Spinal cord (tissue), 10 donors: ENCODE measurements around the gene ASIC2. TPM values are rescaled to one million over a fixed set of nuclear protein-coding genes. Genes with fewer than 3 reads are reported as not detected.

Experiments used
- DNase-seq, 6 donors: peaks; one replicate each; pipeline versions ENCODE4 v3.0.0 to v3.0.0-alpha.2; 2013 to 2015; ENCODE audit warnings: low spot score in 6 of 6, low read depth in 4 of 6
- H3K27ac ChIP-seq: one replicate; pipeline ENCODE4 v1.5.1; 2013; ENCODE audit warnings: low read depth, low read length, control low read depth
- H3K27me3 ChIP-seq: one replicate; pipeline ENCODE4 v1.6.1; 2013; ENCODE audit warnings: low read length; ENCODE audit not compliant: control insufficient read depth, insufficient read depth
- H3K36me3 ChIP-seq: one replicate; pipeline ENCODE4 v1.6.1; 2013; ENCODE audit warnings: low read length; ENCODE audit not compliant: control insufficient read depth, insufficient read depth
- H3K4me1 ChIP-seq: one replicate; pipeline ENCODE4 v1.6.1; 2013; ENCODE audit warnings: low read length; ENCODE audit not compliant: control insufficient read depth, insufficient read depth
- H3K4me3 ChIP-seq: one replicate; pipeline ENCODE4 v1.5.1; 2013; ENCODE audit warnings: low read depth, low read length, control low read depth
- H3K9me3 ChIP-seq: one replicate; pipeline ENCODE4 v1.6.1; 2013; ENCODE audit warnings: low read length; ENCODE audit not compliant: control insufficient read depth, insufficient read depth
- WGBS: methylation state at CpG from one replicate; pipeline ENCODE4 v1.1.5; 2013; ENCODE audit warnings: missing lambda C conversion rate; ENCODE audit not compliant: insufficient coverage; 5-methylcytosine and 5-hydroxymethylcytosine counted together
- polyA plus RNA-seq, 2 donors: library from polyadenylated mRNA; unstranded; fragments of 120-200 nt; gene quantifications; one replicate each; pipeline ENCODE4 v1.2.1, GENCODE V29; 2013; ENCODE audit not compliant: insufficient read length in 2 of 2
- total RNA-seq, 2 donors: library from RNA; depleted of rRNA in 1 of 2; stranded (reverse); fragments of 120-200 nt in 1 of 2; fragments of >200 nt in 1 of 2; gene quantifications; one replicate each; pipeline versions ENCODE4 v1.2.3 to v1.2.4, GENCODE V29; 2013 to 2014
- donor health status: healthy.

Gene ASIC2
- total and polyA plus RNA-seq, 4 donors: 6.7 to 44.2 (median 31.7) TPM

- Histone ChIP-seq H3K9me3 (no peaks in the 10 kb centered on the region), H3K4me3 (no peak overlapping the region), H3K36me3 (no peaks in the 10 kb centered on the region), H3K27me3 (no peaks in the 10 kb centered on the region), H3K4me1 (no peaks in the 10 kb centered on the region), H3K27ac (no peak overlapping the region)
- DNase-seq: no peak
- WGBS: 100% methylated on average over 1 of the region's 4 CpGs
Measured at GRCh38 chr17:33183487-33184026, 109.5 kb downstream of the ASIC2 start.

- peak in 1 of 6 donors; percentile 81 for DNase-seq
- 100% methylated on average over 2 of the region's 4 CpGs for WGBS
- H3K9me3 ChIP-seq: no peaks in the 10 kb centered on the region
- no peaks in the 10 kb centered on the region for H3K36me3 ChIP-seq
- peaks cover 6% of the 10 kb centered on the region for H3K4me1 ChIP-seq
- H3K27ac ChIP-seq: no peak overlapping the region
- no peak overlapping the region for H3K4me3 ChIP-seq
- H3K27me3 ChIP-seq: no peaks in the 10 kb centered on the region
Measured at GRCh38 chr17:33179151-33179550, 113.9 kb downstream of the ASIC2 start.

- no peak overlapping the region for H3K27ac ChIP-seq
- no peak overlapping the region for H3K4me3 ChIP-seq
- peaks cover 6% of the 10 kb centered on the region for H3K4me1 ChIP-seq
- peak in 2 of 6 donors; percentile 46 to 84 for DNase-seq
- H3K27me3 ChIP-seq: no peaks in the 10 kb centered on the region
- WGBS: 43% methylated on average over 2 of the region's 3 CpGs
- no peaks in the 10 kb centered on the region for H3K36me3 ChIP-seq
- H3K9me3 ChIP-seq: no peaks in the 10 kb centered on the region
Measured at GRCh38 chr17:33178681-33179080, 114.4 kb downstream of the ASIC2 start.

- no peak overlapping the region for H3K27ac ChIP-seq
- no peaks in the 10 kb centered on the region for H3K9me3 ChIP-seq
- peak in 5 of 6 donors; percentile 22 to 85 (median 35) for DNase-seq
- WGBS: 13% methylated on average over 8 of the region's 8 CpGs
- H3K4me3 ChIP-seq: no peak overlapping the region
- no peaks in the 10 kb centered on the region for H3K27me3 ChIP-seq
- no peaks in the 10 kb centered on the region for H3K36me3 ChIP-seq
- H3K4me1 ChIP-seq: peaks cover 6% of the 10 kb centered on the region
Measured at GRCh38 chr17:33175562-33175961, 117.5 kb downstream of the ASIC2 start.

GRCh38 chr17:33171931-33172330, 121.2 kb downstream of the ASIC2 start:
- H3K27ac ChIP-seq: no peak overlapping the region
- H3K27me3 ChIP-seq: no peaks in the 10 kb centered on the region
- no peaks in the 10 kb centered on the region for H3K36me3 ChIP-seq
- H3K4me1 ChIP-seq: peaks cover 6% of the 10 kb centered on the region
- H3K4me3 ChIP-seq: no peak overlapping the region
- no peaks in the 10 kb centered on the region for H3K9me3 ChIP-seq
- 33% methylated on average over 1 of the region's 2 CpGs for WGBS
- no peak for DNase-seq

GRCh38 chr17:33169580-33170285, 123.4 kb downstream of the ASIC2 start:
- Histone ChIP-seq H3K4me3 (no peak overlapping the region), H3K36me3 (no peaks in the 10 kb centered on the region), H3K27ac (no peak overlapping the region), H3K27me3 (no peaks in the 10 kb centered on the region), H3K9me3 (no peaks in the 10 kb centered on the region), H3K4me1 (no peaks in the 10 kb centered on the region)
- peak in 1 of 6 donors; percentile 49 for DNase-seq
- 100% methylated on average over 1 of the region's 6 CpGs for WGBS

- Histone ChIP-seq H3K9me3 (no peaks in the 10 kb centered on the region), H3K27ac (no peak overlapping the region), H3K4me1 (peaks cover 8% of the 10 kb centered on the region), H3K36me3 (no peaks in the 10 kb centered on the region), H3K27me3 (no peaks in the 10 kb centered on the region), H3K4me3 (no peak overlapping the region)
- WGBS: 83% methylated on average over 1 of the region's 1 CpG
- peak in 1 of 6 donors; percentile 59 for DNase-seq
Measured at GRCh38 chr17:33167736-33168135, 125.4 kb downstream of the ASIC2 start.

GRCh38 chr17:33166472-33166871, 126.6 kb downstream of the ASIC2 start:
- 55% methylated on average over 3 of the region's 5 CpGs for WGBS
- Histone ChIP-seq H3K4me1 (peaks cover 8% of the 10 kb centered on the region), H3K27me3 (no peaks in the 10 kb centered on the region), H3K9me3 (no peaks in the 10 kb centered on the region), H3K27ac (no peak overlapping the region), H3K36me3 (no peaks in the 10 kb centered on the region), H3K4me3 (no peak overlapping the region)
- no peak for DNase-seq

GRCh38 chr17:33164169-33164881, 128.8 kb downstream of the ASIC2 start:
- Histone ChIP-seq H3K36me3 (no peaks in the 10 kb centered on the region), H3K27ac (no peak overlapping the region), H3K4me1 (peaks cover 8% of the 10 kb centered on the region), H3K27me3 (no peaks in the 10 kb centered on the region), H3K4me3 (no peak overlapping the region), H3K9me3 (no peaks in the 10 kb centered on the region)
- 70% methylated on average over 5 of the region's 8 CpGs for WGBS
- DNase-seq: peak in 2 of 6 donors; percentile 63 to 84
